Hematopoietic multipotent progenitor cell treated with erythropoietin and hydrocortisone succinate and interleukin-3 and kit ligand, for 8 days (in vitro differentiated cells): ENCODE results near the gene STK32C.
"Not testable (repeated sequence)": the region's sequence is repeated elsewhere in the genome, so short reads cannot be mapped to it uniquely, and the experiment has no call there.

Experiments
- DNase-seq: peaks from one replicate; pipeline ENCODE4 v3.0.0-alpha.2; 2015

Gene STK32C

GRCh38 chr10:132162590-132163277, 145.0 kb downstream of the STK32C start:
- DNase-seq, result no peak

GRCh38 chr10:132162021-132162531, 145.7 kb downstream of the STK32C start:
- DNase-seq, result no peak

- not testable (repeated sequence) for DNase-seq
Observed at GRCh38 chr10:132160834-132161622, 146.7 kb downstream of the STK32C start.

GRCh38 chr10:132160231-132160630, 147.5 kb downstream of the STK32C start:
- not testable (repeated sequence) for DNase-seq

GRCh38 chr10:132159302-132160230, 148.2 kb downstream of the STK32C start:
- DNase-seq, result not testable (repeated sequence)

- DNase-seq, result no peak
Observed at GRCh38 chr10:132158823-132159222, 148.9 kb downstream of the STK32C start.

- no peak for DNase-seq
Observed at GRCh38 chr10:132158122-132158741, 149.5 kb downstream of the STK32C start.
